HL-60 (cell line): ENCODE measurements around the gene CD80.

Experiments used
- CTCF ChIP-seq: IDR thresholded peaks from one replicate; pipeline ENCODE4 v1.5.1; 2011; ENCODE audit warnings: low read length, control low read depth, inconsistent platforms; ENCODE audit not compliant: insufficient read depth
- GABPA ChIP-seq: IDR thresholded peaks from 2 replicates; pipeline ENCODE4 v1.6.1; 2012; ENCODE audit warnings: low read depth
- POLR2AphosphoS5 ChIP-seq: IDR thresholded peaks from 2 replicates; pipeline ENCODE4 v1.6.1; 2012; ENCODE audit warnings: low read depth
- REST ChIP-seq: IDR thresholded peaks from 2 replicates; pipeline ENCODE4 v1.6.1; 2012; ENCODE audit warnings: low read depth; ENCODE audit not compliant: insufficient replicate concordance

GRCh38 chr3:119534296-119534695 lies 25.1 kb downstream of the CD80 start:
- TF ChIP-seq CTCF = no peak
- TF ChIP-seq POLR2AphosphoS5 = no peak
- TF ChIP-seq GABPA = no peak
- TF ChIP-seq REST = no peak
